ENCODE data around the gene SEC14L2. TPM values are rescaled to one million over a fixed set of nuclear protein-coding genes. Genes with fewer than 3 reads are reported as not detected.
A peak's percentile ranks its signal among the peaks of the same experiment; 100 is the strongest.

Gene SEC14L2
- total and polyA plus RNA-seq, 2 of the 4 experiments (the other 2 are of a cell fraction): 38.7 to 54.8 TPM

DNA sequence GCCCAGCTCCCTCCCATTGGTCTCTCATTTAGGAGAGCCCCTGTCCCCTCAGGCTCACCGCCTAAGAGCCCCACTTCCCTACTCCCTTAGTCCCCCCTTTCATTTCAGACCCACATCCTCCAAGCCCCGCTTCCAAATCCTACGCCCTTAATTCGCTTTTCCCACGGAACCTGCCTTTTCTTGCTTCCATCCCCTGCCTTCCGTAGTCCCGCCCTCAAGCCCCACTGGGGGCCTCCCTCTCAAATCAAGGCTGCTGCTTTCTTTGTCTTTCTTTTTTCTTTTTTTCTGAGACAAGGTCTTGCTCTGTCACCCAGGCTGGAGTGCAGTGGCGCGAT, 39.6 kb upstream of the SEC14L2 start (continued):
- TF ChIP-seq RCOR1 (IDR thresholded peaks at IDR 0.05; ENCODE audit: insufficient replicate concordance, low read length): no peak

- Histone ChIP-seq H4K5ac (ENCODE audit: low read depth, low read length) (no peak overlapping the region), H4K20me1 (ENCODE audit: insufficient read depth, low read length) (peaks cover 33% of the 10 kb centered on the region), H2BK15ac (ENCODE audit: low read depth, low read length) (no peak overlapping the region), H3K4me3 (ENCODE audit: insufficient read depth, low read depth, low read length) (no peak overlapping the region), H2AK9ac (replicated peaks; ENCODE audit: low read depth, low read length, poor library complexity) (no peak overlapping the region), H3K14ac (replicated peaks; ENCODE audit: low read depth, low read length) (no peak overlapping the region), H3K9me1 (ENCODE audit: insufficient read depth, low read length) (peaks cover 15% of the 10 kb centered on the region), H3K4me2 (ENCODE audit: low read depth, low read length) (no peak overlapping the region; the same call in 1 of the 2 replicates), H3K36me3 (ENCODE audit: control insufficient read depth, insufficient read depth, low read length) (peaks cover 5% of the 10 kb centered on the region), H3K79me1 (ENCODE audit: low read depth in 1 of 2, low read length in 2 of 2) (peaks cover 21 to 36% of the 10 kb centered on the region in 2 experiments), H2AK5ac (ENCODE audit: low read depth, low read length) (no peak overlapping the region), H2AFZ (replicated peaks; ENCODE audit: low read length, poor library complexity) (peak overlapping the region; percentile 62), H3K27ac (ENCODE audit: insufficient read depth, low read length) (no peak overlapping the region), H2BK5ac (ENCODE audit: low read depth, low read length, poor library complexity, severe bottlenecking) (no peak overlapping the region), H3K23ac (ENCODE audit: low read depth, low read length) (no peak overlapping the region), H3K27me3 (ENCODE audit: control insufficient read depth, insufficient read depth, low read length) (no peaks in the 10 kb centered on the region), H2BK120ac (ENCODE audit: low read depth, low read length) (no peak overlapping the region), H4K91ac (ENCODE audit: insufficient read depth, low read depth, low read length) (no peak overlapping the region), H3K9ac (ENCODE audit: low read depth, low read length) (no peak overlapping the region), H2BK20ac (ENCODE audit: low read depth, low read length) (no peak overlapping the region), H3K9me3 (ENCODE audit: control insufficient read depth, insufficient read depth, low read length) (no peaks in the 10 kb centered on the region), H3K4me1 (ENCODE audit: control insufficient read depth, insufficient read depth, low read length) (peaks cover 12% of the 10 kb centered on the region), H3K4ac (ENCODE audit: low read depth, low read length) (no peak overlapping the region), H3K18ac (ENCODE audit: low read depth, low read length) (no peak overlapping the region), H4K8ac (ENCODE audit: low read depth in 2 of 2, low read length in 2 of 2) (no peak overlapping the region), H3K56ac (ENCODE audit: extremely low read depth, insufficient read depth, low read length) (no peak overlapping the region)
- ChIA-PET POLR2A (ENCODE audit: unreplicated experiment) (no interaction called here), CTCF (no interaction called here)
- DNase-seq (no peak), ATAC-seq (ENCODE audit: low read depth) (no peak)
- 51% methylated on average over 5 of the region's 22 CpGs; no CpG with 5 or more reads in 1 of the 2 experiments for WGBS, 2 experiments (ENCODE audit: extremely low coverage in 2 of 2, insufficient read length in 1 of 2)
- no TSS peak for BruUV-seq (replicated peaks)
- in situ Hi-C loops (cut with MboI; ENCODE audit: low sequenced_read_pairs) (no loop called here), dilution Hi-C loops (cut with HindIII; ENCODE audit: low sequenced_read_pairs, unreplicated experiment) (no loop called here), intact Hi-C loops (cut with micrococcal nuclease) (loop anchor here (2.0 kb wide), 1 partner anchor 69 kb away; the partner anchor contains the start of gene CASTOR1)
- TF ChIP-seq FOS (IDR thresholded peaks at IDR 0.05; ENCODE audit: low read depth, low read length) (no peak), RFX5 (IDR thresholded peaks at IDR 0.05; ENCODE audit: low read depth, low read length) (no peak), MXI1 (IDR thresholded peaks at IDR 0.05; ENCODE audit: borderline replicate concordance, low read depth, low read length) (no peak), POLR2A (IDR thresholded peaks at IDR 0.05; ENCODE audit: low read depth, low read length) (no peak), RAD21 (IDR thresholded peaks at IDR 0.05; ENCODE audit: low read length) (no peak), USF2 (IDR thresholded peaks at IDR 0.05; ENCODE audit: low read depth, low read length) (no peak), BHLHE40 (IDR thresholded peaks at IDR 0.05; ENCODE audit: low read depth, low read length) (no peak), CEBPB (IDR thresholded peaks at IDR 0.05; ENCODE audit: low read depth, low read length) (no peak), CTCF (conservative IDR thresholded peaks at IDR 0.05; ENCODE audit: low read depth, low read length) (no peak), CHD1 (IDR thresholded peaks at IDR 0.05; ENCODE audit: low read depth, low read length) (no peak), RCOR1 (IDR thresholded peaks at IDR 0.05; ENCODE audit: insufficient replicate concordance, low read length) (no peak), MAZ (IDR thresholded peaks at IDR 0.05; ENCODE audit: borderline replicate concordance, low read depth, low read length) (no peak), NFE2L2 (IDR thresholded peaks at IDR 0.05; ENCODE audit: low read depth, low read length) (no peak)
- TF ChIP-seq, protein P1, sequence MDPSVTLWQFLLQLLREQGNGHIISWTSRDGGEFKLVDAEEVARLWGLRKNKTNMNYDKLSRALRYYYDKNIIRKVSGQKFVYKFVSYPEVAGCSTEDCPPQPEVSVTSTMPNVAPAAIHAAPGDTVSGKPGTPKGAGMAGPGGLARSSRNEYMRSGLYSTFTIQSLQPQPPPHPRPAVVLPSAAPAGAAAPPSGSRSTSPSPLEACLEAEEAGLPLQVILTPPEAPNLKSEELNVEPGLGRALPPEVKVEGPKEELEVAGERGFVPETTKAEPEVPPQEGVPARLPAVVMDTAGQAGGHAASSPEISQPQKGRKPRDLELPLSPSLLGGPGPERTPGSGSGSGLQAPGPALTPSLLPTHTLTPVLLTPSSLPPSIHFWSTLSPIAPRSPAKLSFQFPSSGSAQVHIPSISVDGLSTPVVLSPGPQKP (IDR thresholded peaks at IDR 0.05; ENCODE audit: borderline replicate concordance, low read depth, low read length): no peak
Observed at GRCh38 chr22:30357650-30358215, 39.1 kb upstream of the SEC14L2 start.
